ENCODE results near the gene HYAL1.
A peak's percentile ranks its signal among the peaks of the same experiment; 100 is the strongest.
"Not testable (repeated sequence)": the region's sequence is repeated elsewhere in the genome, so short reads cannot be mapped to it uniquely, and the experiment has no call there.

HYAL1 gene

DNA sequence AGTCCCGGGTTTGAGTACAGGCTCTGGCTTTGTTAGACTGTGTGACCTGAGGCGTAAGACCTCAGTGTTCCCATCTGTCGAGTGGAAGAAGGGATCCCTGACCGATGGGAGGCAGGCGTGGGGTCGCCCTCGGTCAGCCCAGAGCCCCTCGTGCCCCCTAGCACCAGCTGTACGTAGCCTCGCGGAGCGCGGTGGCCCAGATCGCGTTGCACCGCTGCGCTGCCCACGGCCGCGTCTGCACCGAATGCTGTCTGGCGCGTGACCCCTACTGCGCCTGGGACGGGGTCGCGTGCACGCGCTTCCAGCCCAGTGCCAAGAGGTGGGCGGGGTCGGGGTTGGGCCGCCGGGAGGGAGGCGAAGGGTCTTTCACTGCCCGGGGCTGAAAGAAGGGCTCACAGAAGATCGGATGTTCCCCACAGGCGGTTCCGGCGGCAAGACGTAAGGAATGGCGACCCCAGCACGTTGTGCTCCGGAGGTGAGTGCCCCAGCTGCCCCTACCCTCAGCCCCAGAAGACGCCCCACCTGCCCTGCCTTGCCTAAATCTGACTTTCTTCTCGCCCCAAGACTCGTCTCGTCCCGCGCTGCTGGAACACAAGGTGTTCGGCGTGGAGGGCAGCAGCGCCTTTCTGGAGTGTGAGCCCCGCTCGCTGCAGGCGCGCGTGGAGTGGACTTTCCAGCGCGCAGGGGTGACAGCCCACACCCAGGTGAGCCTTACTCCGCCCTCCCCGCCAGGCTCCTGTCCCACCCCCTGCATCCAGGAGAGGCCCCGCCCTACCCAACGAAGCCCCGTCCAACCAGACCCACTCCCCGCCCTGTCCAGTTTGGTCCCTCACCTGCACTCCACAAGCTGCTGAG, 28.0 kb downstream of the HYAL1 start:
- DNase-seq, result no peak

DNA sequence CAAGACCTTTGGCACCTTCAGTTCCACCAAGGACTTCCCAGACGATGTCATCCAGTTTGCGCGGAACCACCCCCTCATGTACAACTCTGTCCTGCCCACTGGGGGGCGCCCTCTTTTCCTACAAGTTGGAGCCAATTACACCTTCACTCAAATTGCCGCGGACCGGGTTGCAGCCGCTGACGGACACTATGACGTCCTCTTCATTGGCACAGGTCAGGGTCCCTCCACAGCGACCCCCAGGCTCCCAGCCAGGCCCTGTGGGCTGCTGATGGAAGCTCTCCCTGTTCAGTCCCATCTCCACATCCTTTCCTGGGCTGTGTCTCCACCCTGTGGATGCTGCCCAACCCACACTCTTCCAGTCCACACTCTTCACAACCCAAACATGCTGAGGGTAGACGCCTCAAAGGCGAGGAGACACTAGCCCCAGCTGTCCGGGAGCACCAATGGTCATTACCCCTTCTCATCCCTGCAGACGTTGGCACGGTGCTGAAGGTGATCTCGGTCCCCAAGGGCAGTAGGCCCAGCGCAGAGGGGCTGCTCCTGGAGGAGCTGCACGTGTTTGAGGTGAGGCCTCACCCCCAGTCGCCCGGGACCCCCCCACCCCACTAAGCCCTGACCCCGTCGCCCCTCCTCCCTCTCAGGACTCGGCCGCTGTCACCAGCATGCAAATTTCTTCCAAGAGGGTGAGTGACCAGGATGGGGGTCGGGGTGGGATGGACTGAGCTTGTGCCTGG, 28.8 kb downstream of the HYAL1 start:
- DNase-seq, result peak in 25 of 56 donors; percentile 13 to 60 (median 37)

- DNase-seq, result no peak
Measured at GRCh38 chr3:50273689-50274065, 29.7 kb downstream of the HYAL1 start.

DNA sequence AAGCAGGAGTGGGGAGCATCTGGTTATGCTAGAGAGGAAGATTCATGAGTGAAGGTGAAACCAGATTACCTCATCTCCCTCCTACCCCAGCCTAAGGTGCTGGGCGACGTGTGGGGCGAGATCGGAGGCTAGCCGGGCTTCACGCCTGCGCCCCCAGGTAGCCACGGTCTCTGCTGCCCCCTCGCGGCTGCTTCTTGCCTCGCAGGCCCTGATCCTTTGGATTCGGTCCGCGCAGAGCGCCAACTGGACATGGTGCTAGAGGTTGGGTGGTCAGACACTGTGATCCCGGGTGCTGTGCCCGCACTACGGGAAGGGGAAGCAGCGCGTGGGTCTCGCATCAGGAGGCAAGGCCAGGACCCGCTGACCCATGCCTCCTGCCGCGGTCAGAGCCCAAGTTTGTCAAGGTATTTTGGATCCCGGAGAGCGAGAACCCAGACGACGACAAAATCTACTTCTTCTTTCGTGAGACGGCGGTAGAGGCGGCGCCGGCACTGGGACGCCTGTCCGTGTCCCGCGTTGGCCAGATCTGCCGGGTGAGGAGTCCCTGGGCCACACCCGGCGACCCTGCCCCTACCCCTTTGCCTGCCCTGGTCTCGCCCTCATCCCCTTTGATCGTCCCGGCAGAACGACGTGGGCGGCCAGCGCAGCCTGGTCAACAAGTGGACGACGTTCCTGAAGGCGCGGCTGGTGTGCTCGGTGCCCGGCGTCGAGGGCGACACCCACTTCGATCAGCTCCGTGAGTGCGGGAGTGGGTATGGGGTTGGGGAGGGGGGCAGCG, 30.3 kb downstream of the HYAL1 start:
- peak in 53 of 56 donors; percentile 34 to 91 (median 77) for DNase-seq

- not testable (repeated sequence) for DNase-seq
Measured at GRCh38 chr3:50272538-50272910, 30.9 kb downstream of the HYAL1 start.

DNA sequence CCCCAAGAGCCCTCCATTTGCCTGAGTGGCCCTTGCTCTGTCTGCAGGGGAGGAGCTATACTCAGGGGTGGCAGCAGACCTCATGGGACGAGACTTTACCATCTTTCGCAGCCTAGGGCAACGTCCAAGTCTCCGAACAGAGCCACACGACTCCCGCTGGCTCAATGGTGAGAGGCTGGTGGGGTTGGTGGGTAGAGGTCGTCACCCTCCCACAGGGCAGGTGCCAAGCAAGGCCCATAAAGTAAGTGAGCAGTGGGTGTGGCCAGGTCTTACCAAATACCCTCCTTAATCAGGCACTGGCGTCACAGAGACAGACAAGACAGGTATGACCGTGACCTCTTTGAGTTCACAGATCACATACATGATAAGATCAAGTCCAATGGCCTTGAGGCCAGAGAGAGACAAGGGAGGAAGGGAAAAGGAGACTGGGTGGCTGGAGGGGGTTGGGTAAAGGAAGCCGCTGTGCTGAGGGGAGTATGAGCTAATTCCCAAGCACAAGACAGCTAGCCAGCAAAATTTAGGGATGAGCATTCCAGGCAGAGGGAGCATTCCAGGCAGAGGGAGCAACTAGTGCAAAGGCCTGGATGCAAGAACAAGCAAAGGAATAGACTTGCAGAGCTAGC, 31.9 kb downstream of the HYAL1 start:
- no peak for DNase-seq

- DNase-seq, result peak in 13 of 56 donors; percentile 11 to 49 (median 30)
Measured at GRCh38 chr3:50270422-50271224, 32.8 kb downstream of the HYAL1 start.

- no peak for DNase-seq
Measured at GRCh38 chr3:50269977-50270413, 33.4 kb downstream of the HYAL1 start.

- DNase-seq, result no peak
Measured at GRCh38 chr3:50269460-50269859, 33.9 kb downstream of the HYAL1 start.

DNA sequence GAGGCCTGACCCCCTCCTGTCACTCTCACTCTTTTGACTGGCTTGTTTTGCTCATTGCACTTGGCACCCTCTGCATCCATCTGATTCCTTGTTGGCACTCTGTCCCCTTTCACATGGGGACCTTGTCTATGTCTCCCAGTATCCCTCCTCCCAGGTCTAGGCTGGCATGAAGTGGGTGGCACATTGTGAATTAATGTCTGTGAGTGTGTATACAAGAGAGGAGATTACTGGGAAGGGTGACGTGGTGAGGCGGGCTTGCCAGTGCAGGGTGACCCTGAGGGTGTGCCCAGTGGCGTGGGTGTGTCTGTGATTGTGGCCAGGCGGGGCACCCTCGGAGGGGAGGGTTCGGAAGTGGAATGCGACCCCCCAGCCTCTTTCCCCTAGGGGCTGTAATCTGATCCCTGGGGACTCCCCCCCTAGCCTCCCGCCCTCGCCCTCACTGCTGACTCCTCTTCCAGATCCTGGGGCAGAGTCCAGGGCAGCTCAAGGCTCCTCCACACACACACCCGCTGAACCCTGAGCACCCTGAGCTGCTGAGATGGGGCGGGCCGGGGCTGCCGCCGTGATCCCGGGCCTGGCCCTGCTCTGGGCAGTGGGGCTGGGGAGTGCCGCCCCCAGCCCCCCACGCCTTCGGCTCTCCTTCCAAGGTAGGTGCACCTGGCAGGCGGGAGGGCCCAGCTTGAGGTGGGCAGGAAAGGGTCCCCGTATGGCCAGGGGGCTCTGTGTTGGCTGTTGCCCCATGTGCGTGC, 34.5 kb downstream of the HYAL1 start, which contains the start of gene SEMA3B:
Gene SEMA3B (plus strand): TSS at position 445 of the 749 bp plus-strand sequence. CDS start 94 bp downstream, at position 539.
- DNase-seq, result peak in 37 of 56 donors; percentile 16 to 74 (median 51)

- no peak for DNase-seq
Measured at GRCh38 chr3:50268276-50268675, 35.1 kb downstream of the HYAL1 start.

- peak in 43 of 56 donors; percentile 21 to 82 (median 61) for DNase-seq
Measured at GRCh38 chr3:50267280-50267913, 36.0 kb downstream of the HYAL1 start.

GRCh38 chr3:50266836-50267235, 36.5 kb downstream of the HYAL1 start:
- no peak for DNase-seq

GRCh38 chr3:50266017-50266416, 37.4 kb downstream of the HYAL1 start:
- no peak for DNase-seq

- no peak for DNase-seq
Measured at GRCh38 chr3:50265571-50265970, 37.8 kb downstream of the HYAL1 start.

GRCh38 chr3:50264964-50265485, 38.3 kb downstream of the HYAL1 start:
- no peak for DNase-seq

DNA sequence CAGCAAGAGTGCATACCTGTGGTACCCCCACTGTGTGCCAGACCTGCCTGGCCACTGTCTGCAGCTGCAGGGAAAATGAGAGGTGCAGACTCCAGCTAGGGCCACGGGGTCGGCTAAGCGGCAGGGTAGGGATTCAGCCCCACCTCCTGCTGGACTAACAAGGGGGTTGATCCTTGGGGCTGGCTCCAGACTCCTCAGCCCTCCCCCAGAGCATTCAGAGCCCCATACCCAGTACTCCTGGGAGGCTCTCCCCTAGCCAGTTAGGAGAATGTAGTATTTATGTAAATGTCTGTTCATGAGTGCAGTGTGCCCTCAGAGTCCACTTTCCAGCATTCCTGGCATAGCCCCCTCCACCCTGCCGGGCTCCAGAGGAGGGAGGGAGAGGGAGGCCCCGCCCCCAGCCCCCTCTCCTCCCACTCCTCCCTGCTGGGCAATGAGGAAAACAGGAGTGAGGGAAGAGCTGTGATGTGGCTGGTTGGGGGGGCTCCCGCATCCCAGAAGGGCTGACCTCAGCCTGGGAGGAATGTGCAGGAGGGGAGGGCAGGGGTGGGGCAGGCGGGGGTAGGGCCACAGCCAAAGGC, 38.9 kb downstream of the HYAL1 start:
- peak in 50 of 56 donors; percentile 20 to 86 (median 68) for DNase-seq

All from amygdala (tissue), 56 donors.